HepG2 (cell line): ENCODE data around the gene MYORG. TPM values are rescaled to one million over a fixed set of nuclear protein-coding genes. Genes with fewer than 3 reads are reported as not detected.
"Not testable (repeated sequence)": the region's sequence is repeated elsewhere in the genome, so short reads cannot be mapped to it uniquely, and the experiment has no call there.

Experiments used
- ATAC-seq: fragments of 200-7000 bp; cut with Tn5 transposase; 3 replicates; pipeline ENCODE4 v1.9.1; 2020; ENCODE audit warnings: mild to moderate bottlenecking, moderate library complexity
- BruUV-seq: library from RNA; stranded (reverse); fragments of 400-500 nt; replicated peaks from 2 replicates; lab custom pipeline; 2021; lab: Mats Ljungman, UMichigan
- CTCF ChIA-PET: fragments of 300-600 bp; formaldehyde crosslinking; extraction: SDS; loops from one replicate; lab custom pipeline; 2021; ENCODE audit warnings: low total read pairs, inconsistent platforms, low intra/inter-chr PET ratio; lab: Yijun Ruan, JAX
- POLR2A ChIA-PET: fragments of 350-600 bp; sonication (Branson Sonifier 250); formaldehyde crosslinking; loops from one replicate; lab custom pipeline; 2020; ENCODE audit warnings: antibody characterized with exemption, inconsistent platforms; lab: Yijun Ruan, JAX
- DNase-seq: peaks from one replicate; pipeline ENCODE4 v3.0.0-alpha.2; 2015; ENCODE audit warnings: low spot score
- FAIRE-seq: peaks from 3 replicates; lab custom pipeline; 2011; peaks lifted over from hg19 to GRCh38; lab: Jason Lieb, UNC
- H2AFZ ChIP-seq: one replicate; pipeline ENCODE4 v1.6.1; 2011; ENCODE audit warnings: low read length, inconsistent platforms
- H3K27ac ChIP-seq: fragments of 300-600 bp; 3 replicates; pipeline ENCODE4 v1.8.0; 2011; ENCODE audit warnings: mixed run types, mild to moderate bottlenecking, mixed read lengths, low read length, inconsistent platforms; ENCODE audit not compliant: insufficient read depth; ENCODE audit errors: extremely low read length
- H3K27me3 ChIP-seq, 2 experiments: fragments of 200-600 bp in 1 of 2; 2 replicates in 1 of 2; 3 replicates in 1 of 2; pipeline versions ENCODE4 v1.6.0 to v1.8.0; 2011; ENCODE audit warnings: low read length in 2 of 2, mild to moderate bottlenecking in 2 of 2, moderate library complexity in 2 of 2, inconsistent platforms in 1 of 2; ENCODE audit not compliant: insufficient read depth in 2 of 2, control insufficient read depth in 1 of 2
- H3K36me3 ChIP-seq, 2 experiments: fragments of 200-600 bp in 1 of 2; replicated peaks in 1 of 2; 2 replicates in 1 of 2; 3 replicates in 1 of 2; pipeline versions ENCODE4 v1.5.1 to v1.8.0; 2011; ENCODE audit warnings: low read length in 2 of 2, inconsistent platforms in 1 of 2; ENCODE audit not compliant: insufficient read depth in 2 of 2, control insufficient read depth in 1 of 2
- H3K4me1 ChIP-seq: 2 replicates; pipeline ENCODE4 v1.5.1; 2012; ENCODE audit warnings: low read length, inconsistent platforms; ENCODE audit not compliant: insufficient read depth
- H3K4me2 ChIP-seq: 2 replicates; pipeline ENCODE4 v1.6.0; 2011; ENCODE audit warnings: low read depth, low read length, inconsistent platforms
- H3K4me3 ChIP-seq, 3 experiments: fragments of 200-600 bp in 1 of 3; sonication (generic), shearing (Covaris generic) in 1 of 3; replicated peaks in 1 of 3; 2 replicates each; pipeline ENCODE4 v1.5.1; 2011 to 2016; ENCODE audit warnings: low read length in 3 of 3, inconsistent platforms in 2 of 3, low read depth in 2 of 3, mild to moderate bottlenecking in 2 of 3, control low read depth in 1 of 3, mixed read lengths in 1 of 3; ENCODE audit not compliant: insufficient read depth in 1 of 3
- H3K79me2 ChIP-seq: one replicate; pipeline ENCODE4 v1.6.1; 2011; ENCODE audit warnings: low read length, inconsistent platforms; ENCODE audit not compliant: insufficient read depth
- H3K9ac ChIP-seq: 2 replicates; pipeline ENCODE4 v1.6.0; 2011; ENCODE audit warnings: mild to moderate bottlenecking, low read depth, low read length, inconsistent platforms; ENCODE audit not compliant: insufficient read depth
- H3K9me3 ChIP-seq: 2 replicates; pipeline ENCODE4 v1.5.1; 2012; ENCODE audit warnings: mild to moderate bottlenecking, low read length
- H4K20me1 ChIP-seq: 2 replicates; pipeline ENCODE4 v1.6.0; 2011; ENCODE audit warnings: inconsistent platforms, mild to moderate bottlenecking, low read length, moderate library complexity; ENCODE audit not compliant: insufficient read depth
- AHDC1 ChIP-seq: sonication (generic); formaldehyde crosslinking; IDR thresholded peaks from 2 replicates; pipeline ENCODE4 v1.5.1; 2020; ENCODE audit warnings: mild to moderate bottlenecking, missing genetic modification reagents, borderline replicate concordance
- DMAP1 ChIP-seq: IDR thresholded peaks from 2 replicates; pipeline ENCODE4 v1.6.1; 2016
- DPF2 ChIP-seq: sonication (generic); formaldehyde crosslinking; IDR thresholded peaks from 2 replicates; pipeline ENCODE4 v1.4.0; 2020; ENCODE audit warnings: mild to moderate bottlenecking, low read depth, missing genetic modification reagents, borderline replicate concordance
- HDAC1 ChIP-seq: sonication (generic); formaldehyde crosslinking; IDR thresholded peaks from 2 replicates; pipeline ENCODE4 v1.5.1; 2020; ENCODE audit warnings: mild to moderate bottlenecking, missing genetic modification reagents
- HNF1A ChIP-seq, 2 experiments: sonication (generic) in 1 of 2; formaldehyde crosslinking in 1 of 2; IDR thresholded peaks; 2 replicates each; pipeline versions ENCODE4 v1.4.0 to v1.6.1; 2016 to 2020; ENCODE audit warnings: borderline replicate concordance in 1 of 2, low read depth in 1 of 2, mild to moderate bottlenecking in 1 of 2, missing genetic modification reagents in 1 of 2
- KMT2A ChIP-seq: sonication (generic); formaldehyde crosslinking; IDR thresholded peaks from 2 replicates; pipeline ENCODE4 v1.4.0; 2020; ENCODE audit warnings: missing genetic modification reagents
- ZMYM3 ChIP-seq: sonication (generic); formaldehyde crosslinking; IDR thresholded peaks from 2 replicates; pipeline ENCODE4 v1.5.1; 2020; ENCODE audit warnings: mild to moderate bottlenecking, missing genetic modification reagents
- WGBS: methylation state at CpG from one replicate; pipeline ENCODE4 v1.1.6; 2017; ENCODE audit warnings: low lambda C conversion rate; 5-methylcytosine and 5-hydroxymethylcytosine counted together
- in situ Hi-C: cut with HindIII; loops from 2 replicates; pipeline ENCODE4 v1.10.0; 2017; ENCODE audit warnings: low pct_unique_long_range_greater_than_20kb; ENCODE audit not compliant: extremely low pct_ligation_motif_present
- intact Hi-C: fragments of 100-400 bp; cut with micrococcal nuclease; formaldehyde crosslinking; loops from one replicate; pipeline ENCODE4 v1.10.0; 2022; ENCODE audit not compliant: unreplicated experiment
- polyA plus RNA-seq, 8 experiments: library from polyadenylated mRNA; depleted of rRNA in 3 of 8; stranded (reverse) in 7 of 8; unstranded in 1 of 8; fragments of >200 nt; fragmentation: Illumina TruSeq in 4 of 8; extraction: Trizol in 4 of 8; gene quantifications; 2 replicates each; pipeline versions ENCODE4 v1.2.1 to v1.2.3, GENCODE V29; 2011 to 2016; ENCODE audit warnings: low read depth in 4 of 8, missing spikeins in 1 of 8, mixed read lengths in 1 of 8; ENCODE audit not compliant: insufficient read depth in 1 of 8
- total RNA-seq, 5 experiments: library from RNA; depleted of rRNA; stranded (reverse); fragments of >200 nt; fragmentation: Illumina TruSeq; extraction: Trizol; gene quantifications; 2 replicates each; pipeline ENCODE4 v1.2.3, GENCODE V29; 2016; ENCODE audit warnings: low read depth in 1 of 5
- TF ChIP-seq, protein P1 (sequence below): IDR thresholded peaks from 2 replicates; pipeline ENCODE4 v1.6.1; 2016; ENCODE audit warnings: mild to moderate bottlenecking

Gene MYORG
- total and polyA plus RNA-seq, 2 of the 13 experiments (the other 11 are each of a cell fraction or from before 2014, with no cell fraction given), result 11.1 to 22.4 TPM

DNA sequence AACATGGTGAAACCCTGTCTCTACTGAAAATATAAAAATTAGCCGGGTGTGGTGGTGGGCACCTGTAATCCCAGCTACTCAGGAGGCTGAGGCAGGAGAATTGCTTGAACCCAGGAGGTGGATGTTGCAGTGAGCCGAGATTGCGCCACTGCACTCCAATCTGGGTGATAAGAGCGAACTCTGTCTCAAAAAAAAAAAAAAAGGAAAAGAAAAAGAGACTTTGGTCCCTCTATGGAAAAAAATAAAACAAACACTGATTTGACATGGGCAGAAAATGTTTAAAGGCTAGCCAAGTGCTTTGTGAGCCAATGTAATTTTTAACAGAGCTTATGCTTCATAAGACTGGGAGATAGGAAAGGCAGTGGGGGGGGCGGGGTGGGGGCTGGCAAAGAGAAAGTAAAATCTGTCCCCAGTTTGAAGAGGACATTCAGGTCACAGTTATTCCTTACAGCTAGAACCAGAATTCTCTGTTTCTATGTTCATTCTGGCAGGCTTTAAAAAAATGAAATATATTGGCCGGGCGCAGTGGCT is 24.5 kb downstream of the MYORG start:
- peak overlapping the region; percentile 78 for H3K4me2 ChIP-seq
- ATAC-seq (peak; percentile 83), FAIRE-seq (peak; percentile 36), DNase-seq (peak; percentile 93)
- POLR2A ChIA-PET, result interaction anchor here (0.8 to 3.0 kb wide), 6 partner anchors 10 to 174 kb away, joined by 3 to 70 read pairs (median 4); partner anchors contain the start of genes MYORG and UBAP1
- in situ Hi-C loops; BruUV-seq; H3K36me3 ChIP-seq; H4K20me1 ChIP-seq; H3K79me2 ChIP-seq; CTCF ChIA-PET; H2AFZ ChIP-seq; H3K27me3 ChIP-seq; TF ChIP-seq HNF1A (IDR thresholded peaks at IDR 0.05; ENCODE audit: low read depth): not testable (repeated sequence)
- 13% methylated on average over 7 of the region's 7 CpGs for WGBS
- peak overlapping the region; percentile 76 for H3K9ac ChIP-seq
- intact Hi-C loops, result loop anchor here (1.0 kb wide), 2 partner anchors 18 to 25 kb away; no protein-coding TSS in a partner anchor
- H3K27ac ChIP-seq, result peak overlapping the region; percentile 95
- H3K9me3 ChIP-seq, result peaks cover 11% of the 10 kb centered on the region
- H3K4me1 ChIP-seq, result peaks cover 62% of the 10 kb centered on the region
- H3K4me3 ChIP-seq, result peak overlapping the region; percentile 36 to 64 (median 54); a peak in 5 of 6 replicates
- TF ChIP-seq ZMYM3 (CRISPR knock-in tag) (peak; percentile 95), HDAC1 (peak; percentile 9), HNF1A (CRISPR knock-in tag; IDR thresholded peaks at IDR 0.05; ENCODE audit: borderline replicate concordance) (peak; percentile 43; the same call in 1 of the 2 replicates), DMAP1 (CRISPR knock-in tag) (0 out of 2 replicates have a peak, but pooled peaks have one; percentile 12), KMT2A (CRISPR knock-in tag) (peak; percentile 28; the same call in 1 of the 2 replicates), AHDC1 (CRISPR knock-in tag) (peak; percentile 34; the same call in 1 of the 2 replicates), DPF2 (CRISPR knock-in tag) (peak; percentile 47; the same call in 1 of the 2 replicates)
- TF ChIP-seq, protein P1, sequence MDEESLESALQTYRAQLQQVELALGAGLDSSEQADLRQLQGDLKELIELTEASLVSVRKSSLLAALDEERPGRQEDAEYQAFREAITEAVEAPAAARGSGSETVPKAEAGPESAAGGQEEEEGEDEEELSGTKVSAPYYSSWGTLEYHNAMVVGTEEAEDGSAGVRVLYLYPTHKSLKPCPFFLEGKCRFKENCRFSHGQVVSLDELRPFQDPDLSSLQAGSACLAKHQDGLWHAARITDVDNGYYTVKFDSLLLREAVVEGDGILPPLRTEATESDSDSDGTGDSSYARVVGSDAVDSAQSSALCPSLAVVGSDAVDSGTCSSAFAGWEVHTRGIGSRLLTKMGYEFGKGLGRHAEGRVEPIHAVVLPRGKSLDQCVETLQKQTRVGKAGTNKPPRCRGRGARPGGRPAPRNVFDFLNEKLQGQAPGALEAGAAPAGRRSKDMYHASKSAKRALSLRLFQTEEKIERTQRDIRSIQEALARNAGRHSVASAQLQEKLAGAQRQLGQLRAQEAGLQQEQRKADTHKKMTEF (CRISPR knock-in tag), result 0 out of 2 replicates have a peak, but pooled peaks have one; percentile 56
